ENCODE data around the gene WDFY4. TPM values are rescaled to one million over a fixed set of nuclear protein-coding genes. Genes with fewer than 3 reads are reported as not detected.

Gene WDFY4
- total RNA-seq, 1 experiment from 2014 or later, result not detected

DNA sequence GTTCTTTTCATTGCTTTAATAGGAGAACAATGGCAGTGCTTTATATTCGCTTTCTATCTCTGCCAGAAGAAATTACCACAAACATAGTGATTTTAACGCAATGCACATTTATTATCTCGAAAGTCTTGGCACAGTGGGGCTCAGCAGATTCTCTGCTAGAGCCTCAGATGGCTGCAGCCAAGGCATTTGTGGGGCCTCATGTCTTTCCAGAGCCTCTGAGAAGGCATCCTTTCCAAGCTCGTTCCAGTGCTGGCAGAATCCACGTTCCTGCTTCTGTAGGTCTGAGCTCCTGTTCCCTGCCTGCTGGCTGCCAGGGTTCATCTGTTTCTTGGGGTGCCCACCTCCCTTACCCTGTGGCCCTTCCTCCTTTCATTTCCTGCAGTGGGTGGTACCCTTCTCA is 194.8 kb downstream of the WDFY4 start:
- Histone ChIP-seq H2BK20ac (ENCODE audit: low read depth, low read length, poor library complexity, severe bottlenecking) (no peak overlapping the region), H3K9me3 (ENCODE audit: control insufficient read depth, low read depth, low read length) (no peaks in the 10 kb centered on the region), H2BK15ac (ENCODE audit: low read depth, low read length) (no peak overlapping the region), H3K23me2 (ENCODE audit: insufficient read length, low read depth, low read length, poor library complexity, severe bottlenecking) (no peaks in the 10 kb centered on the region), H3K27ac (ENCODE audit: insufficient read length, low read depth, low read length) (no peak overlapping the region), H4K91ac (ENCODE audit: insufficient read length, low read depth, low read length) (no peak overlapping the region), H3K9ac (ENCODE audit: extremely low read depth, insufficient read length, low read length) (no peak overlapping the region), H4K20me1 (ENCODE audit: control insufficient read depth, insufficient read depth, insufficient read length) (no peaks in the 10 kb centered on the region), H2BK5ac (ENCODE audit: insufficient read length, low read length) (no peak overlapping the region), H3K4ac (ENCODE audit: low read depth, low read length) (no peak overlapping the region), H2BK12ac (ENCODE audit: insufficient read length, low read depth, low read length) (no peak overlapping the region), H3K79me2 (ENCODE audit: insufficient read depth, low read length) (no peaks in the 10 kb centered on the region), H4K5ac (ENCODE audit: insufficient read length, low read depth, low read length) (no peak overlapping the region), H3K56ac (ENCODE audit: insufficient read length, low read depth, low read length) (no peak overlapping the region), H3K27me3 (ENCODE audit: insufficient read depth, low read length) (no peaks in the 10 kb centered on the region; the same call in 1 of the 2 replicates), H3K18ac (ENCODE audit: insufficient read length, low read depth, low read length) (no peak overlapping the region), H3K4me1 (ENCODE audit: insufficient read depth, low read length) (peaks cover 3% of the 10 kb centered on the region; the same call in 1 of the 2 replicates), H2AFZ (ENCODE audit: low read length) (no peak overlapping the region), H3T11ph (ENCODE audit: low read length) (no peak overlapping the region), H2AK5ac (ENCODE audit: insufficient read length, low read length) (no peak overlapping the region), H3K4me2 (ENCODE audit: insufficient read depth, insufficient read length, low read length) (no peak overlapping the region), H2BK120ac (ENCODE audit: low read depth, low read length, poor library complexity, severe bottlenecking) (no peak overlapping the region), H4K8ac (replicated peaks; ENCODE audit: insufficient read length, low read depth, low read length) (no peak overlapping the region), H3K23ac (ENCODE audit: insufficient read length, low read depth, low read length) (no peak overlapping the region), H3K79me1 (ENCODE audit: insufficient read depth, low read depth, low read length, poor library complexity, severe bottlenecking) (no peaks in the 10 kb centered on the region), H3K14ac (ENCODE audit: insufficient read depth, low read length) (no peak overlapping the region)
- Mint-ChIP-seq H3K4me1 (peaks cover 3 to 9% of the 10 kb centered on the region in 2 experiments; a peak in 3 of 4 replicates), H3K9me3 (peaks cover 0 to 4% of the 10 kb centered on the region in 2 experiments; a peak in 2 of 5 replicates), H3K4me3 (no peak overlapping the region), H3K27me3 (ENCODE audit: low read depth) (no peaks in the 10 kb centered on the region; the same call in none of the 2 replicates), H3K36me3 (ENCODE audit: insufficient read depth in 1 of 3, low read depth in 3 of 3) (no peaks in the 10 kb centered on the region; a peak in 2 of 7 replicates), H3K27ac (no peak overlapping the region)
- no CpG with 5 or more reads among the region's 5 CpGs for WGBS (ENCODE audit: extremely low coverage, insufficient read length, low lambda C conversion rate)
- TF ChIP-seq CTCF (conservative IDR thresholded peaks at IDR 0.05), result no peak
- DNase-seq, result no peak

Measured in H9 (cell line).